Muscle of leg (tissue), 11 donors: ENCODE data around the gene CFDP1. TPM values are rescaled to one million over a fixed set of nuclear protein-coding genes. Genes with fewer than 3 reads are reported as not detected.

Experiments
- DNase-seq: peaks from one replicate; pipeline ENCODE4 v3.0.0; 2013
- H3K27ac ChIP-seq: one replicate; pipeline ENCODE4 v1.5.1; 2013; ENCODE audit warnings: mild to moderate bottlenecking, low read length, control low read depth
- H3K27me3 ChIP-seq: one replicate; pipeline ENCODE4 v1.6.1; 2013; ENCODE audit warnings: low read length; ENCODE audit not compliant: control insufficient read depth, insufficient read depth
- H3K36me3 ChIP-seq: one replicate; pipeline ENCODE4 v1.6.1; 2013; ENCODE audit warnings: low read length; ENCODE audit not compliant: control insufficient read depth, insufficient read depth
- H3K4me1 ChIP-seq: one replicate; pipeline ENCODE4 v1.6.1; 2013; ENCODE audit warnings: low read length; ENCODE audit not compliant: control insufficient read depth, insufficient read depth
- H3K4me3 ChIP-seq: one replicate; pipeline ENCODE4 v1.5.1; 2013; ENCODE audit warnings: low read length, control low read depth
- H3K9me3 ChIP-seq: replicated peaks from 2 replicates; pipeline ENCODE4 v1.6.1; 2013; ENCODE audit warnings: low read depth, low read length; ENCODE audit not compliant: control insufficient read depth
- WGBS: methylation state at CpG from one replicate; pipeline ENCODE4 v1.1.5; 2013; ENCODE audit warnings: missing lambda C conversion rate; ENCODE audit not compliant: insufficient coverage; 5-methylcytosine and 5-hydroxymethylcytosine counted together
- polyA plus RNA-seq, 8 donors: library from polyadenylated mRNA; unstranded; fragments of 120-200 nt; gene quantifications; one replicate each; pipeline versions ENCODE4 v1.2.1 to v1.2.3, GENCODE V29; 2013; ENCODE audit warnings: inconsistent platforms in 1 of 8, low replicate concordance in 1 of 8; ENCODE audit not compliant: insufficient read length in 8 of 8, insufficient read depth in 1 of 8
- total RNA-seq: library from RNA; stranded (reverse); fragments of 120-200 nt; gene quantifications from one replicate; pipeline ENCODE4 v1.2.4, GENCODE V29; 2013

CFDP1 gene
- total and polyA plus RNA-seq, 9 donors: 82.5 to 132 (median 89.5) TPM

DNA sequence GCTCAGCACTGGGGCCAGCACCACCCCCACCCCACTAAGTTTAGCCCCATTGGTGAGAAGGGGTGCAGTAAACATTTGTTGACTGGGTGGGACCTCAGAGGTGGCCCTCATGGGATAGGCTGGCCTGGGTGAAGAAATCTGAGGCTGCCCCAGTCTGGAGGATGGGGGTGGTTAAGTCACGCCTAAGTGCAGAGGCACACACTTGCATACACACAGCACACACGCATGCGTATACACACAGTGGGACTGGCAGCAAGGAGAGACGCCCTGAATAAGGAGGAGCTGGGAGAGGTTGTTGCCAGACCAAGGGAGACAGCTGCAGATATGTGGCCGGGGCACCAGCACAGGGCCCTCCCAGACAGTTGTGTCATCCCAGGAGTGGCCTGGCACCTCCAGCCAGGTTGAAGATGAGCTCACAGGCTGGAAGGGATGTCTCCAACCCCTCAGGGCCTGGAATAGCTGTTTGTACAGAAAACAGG, 178.9 kb downstream of the CFDP1 start:
- H3K27ac ChIP-seq: peak overlapping the region; percentile 84

DNA sequence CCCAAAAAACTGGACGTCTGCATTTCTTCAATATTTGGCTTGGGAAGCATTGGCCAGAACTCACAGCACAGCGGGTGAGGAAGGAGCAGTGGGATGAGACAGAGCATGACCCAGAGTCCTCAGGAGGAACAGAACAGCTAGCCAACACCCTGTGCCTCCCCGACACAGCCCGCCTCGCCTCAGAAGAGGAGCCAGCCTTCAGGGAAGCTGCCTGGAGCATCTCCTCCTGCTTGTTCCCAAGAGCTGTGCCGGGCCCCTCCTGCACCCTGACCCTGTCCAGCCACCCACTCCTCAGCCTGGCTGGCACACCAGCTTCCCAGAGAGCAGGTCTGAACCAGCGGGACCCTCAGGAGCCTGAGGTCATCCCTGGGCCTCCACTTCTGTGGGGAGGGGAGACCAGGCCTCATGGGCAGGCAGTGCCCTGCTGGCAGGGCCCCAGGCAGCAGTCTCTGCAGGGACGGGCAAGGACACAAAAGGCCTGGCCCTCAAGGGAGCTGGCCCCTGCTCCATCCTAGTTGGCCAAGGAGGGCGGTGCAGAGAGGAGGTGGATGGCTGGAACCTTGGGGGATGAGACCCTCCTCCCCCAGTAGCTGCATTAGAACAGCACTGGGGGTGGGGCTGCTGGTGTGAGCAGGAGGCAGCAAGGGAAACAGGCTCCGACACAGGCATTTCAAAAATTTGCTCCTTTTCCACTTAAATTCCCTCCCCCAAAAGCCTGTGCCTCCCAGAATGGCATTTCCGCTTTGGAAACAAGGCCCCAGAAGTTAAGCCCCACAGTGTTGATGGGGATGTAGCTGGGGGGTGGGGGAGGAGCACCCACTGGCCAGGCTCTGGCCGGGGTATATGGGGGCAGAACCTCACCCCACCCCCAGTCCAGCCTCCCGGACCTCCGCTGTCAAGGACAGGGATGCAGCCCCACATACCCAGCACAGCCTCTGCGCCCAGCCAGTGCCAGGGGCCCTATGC, 180.1 kb downstream of the CFDP1 start:
- peak overlapping the region; percentile 90 for H3K27ac ChIP-seq
- 29% methylated on average over 6 of the region's 15 CpGs for WGBS
- no peak overlapping the region for H3K4me3 ChIP-seq
- DNase-seq: peak; percentile 54
- H3K36me3 ChIP-seq: peaks cover 2% of the 10 kb centered on the region
- H3K9me3 ChIP-seq: no peaks in the 10 kb centered on the region
- H3K4me1 ChIP-seq: peaks cover 90% of the 10 kb centered on the region
- peaks cover 9% of the 10 kb centered on the region for H3K27me3 ChIP-seq

More for the DNA sequence above, 178.9 kb downstream of the CFDP1 start:
- H3K4me3 ChIP-seq: no peak overlapping the region
- peaks cover 87% of the 10 kb centered on the region for H3K4me1 ChIP-seq
- no peaks in the 10 kb centered on the region for H3K9me3 ChIP-seq
- H3K27me3 ChIP-seq: peaks cover 9% of the 10 kb centered on the region
- peaks cover 5% of the 10 kb centered on the region for H3K36me3 ChIP-seq
- DNase-seq: peak; percentile 80
- WGBS: 60% methylated on average over 1 of the region's 5 CpGs

- WGBS: 42% methylated on average over 21 of the region's 24 CpGs
- H3K9me3 ChIP-seq: no peaks in the 10 kb centered on the region
- H3K27me3 ChIP-seq: peaks cover 9% of the 10 kb centered on the region
- peaks cover 90% of the 10 kb centered on the region for H3K4me1 ChIP-seq
- H3K27ac ChIP-seq: peak overlapping the region; percentile 90
- H3K4me3 ChIP-seq: peak overlapping the region; percentile 17
- peaks cover 4% of the 10 kb centered on the region for H3K36me3 ChIP-seq
- peak; percentile 16 for DNase-seq
Observed at GRCh38 chr16:75252049-75252864, 181.0 kb downstream of the CFDP1 start.

GRCh38 chr16:75251280-75252048, 181.8 kb downstream of the CFDP1 start, which contains the start of gene BCAR1:
BCAR1 (minus strand) TSS chr16:75251624; CDS start chr16:75251482, 142 bp downstream.
- peak; percentile 96 for DNase-seq
- Histone ChIP-seq H3K36me3 (peaks cover 4% of the 10 kb centered on the region), H3K4me1 (peaks cover 90% of the 10 kb centered on the region), H3K27ac (peak within 1 kb of the TSS; percentile 90), H3K9me3 (no peaks in the 10 kb centered on the region), H3K27me3 (peaks cover 9% of the 10 kb centered on the region), H3K4me3 (peak within 1 kb of the TSS; percentile 70)
- under 1% methylated on average over 55 of the region's 84 CpGs for WGBS

- WGBS: under 1% methylated on average over 59 of the region's 59 CpGs
- H3K9me3 ChIP-seq: no peaks in the 10 kb centered on the region
- peak overlapping the region; percentile 70 for H3K4me3 ChIP-seq
- H3K27ac ChIP-seq: peak overlapping the region; percentile 76
- peaks cover 9% of the 10 kb centered on the region for H3K27me3 ChIP-seq
- DNase-seq: no peak
- peaks cover 4% of the 10 kb centered on the region for H3K36me3 ChIP-seq
- peaks cover 90% of the 10 kb centered on the region for H3K4me1 ChIP-seq
Observed at GRCh38 chr16:75250809-75251279, 182.5 kb downstream of the CFDP1 start.

- Histone ChIP-seq H3K4me1 (peaks cover 91% of the 10 kb centered on the region), H3K4me3 (peak overlapping the region; percentile 70), H3K9me3 (no peaks in the 10 kb centered on the region), H3K27me3 (peaks cover 9% of the 10 kb centered on the region), H3K36me3 (peaks cover 4% of the 10 kb centered on the region), H3K27ac (peak overlapping the region; percentile 76)
- WGBS: 2% methylated on average over 14 of the region's 29 CpGs
- no peak for DNase-seq
Observed at GRCh38 chr16:75250089-75250808, 183.1 kb downstream of the CFDP1 start.

DNA sequence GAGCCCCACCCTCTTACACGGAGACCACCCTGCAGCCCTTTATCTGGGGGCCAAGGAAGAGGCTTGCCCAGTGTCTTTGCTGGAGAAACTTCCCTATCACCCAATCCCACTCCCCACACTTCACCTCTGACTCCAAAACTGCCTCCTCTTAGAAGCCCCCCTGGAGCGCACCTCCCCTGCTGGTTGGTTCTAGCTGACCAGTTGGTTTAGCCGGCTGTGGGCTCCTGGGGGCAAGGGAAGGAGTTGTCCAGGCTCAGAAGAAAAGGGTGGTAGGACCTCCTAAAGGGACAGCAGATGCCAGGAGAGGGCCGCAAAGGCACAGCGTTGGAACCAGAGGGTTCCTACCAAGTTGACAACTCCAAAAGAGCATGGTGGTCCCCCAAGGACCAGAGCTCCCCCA, 183.9 kb downstream of the CFDP1 start:
- Histone ChIP-seq H3K27ac (no peak overlapping the region), H3K4me3 (peak overlapping the region; percentile 70), H3K36me3 (peaks cover 4% of the 10 kb centered on the region), H3K27me3 (peaks cover 6% of the 10 kb centered on the region), H3K9me3 (no peaks in the 10 kb centered on the region), H3K4me1 (peaks cover 91% of the 10 kb centered on the region)
- 60% methylated on average over 3 of the region's 5 CpGs for WGBS
- DNase-seq: no peak

DNA sequence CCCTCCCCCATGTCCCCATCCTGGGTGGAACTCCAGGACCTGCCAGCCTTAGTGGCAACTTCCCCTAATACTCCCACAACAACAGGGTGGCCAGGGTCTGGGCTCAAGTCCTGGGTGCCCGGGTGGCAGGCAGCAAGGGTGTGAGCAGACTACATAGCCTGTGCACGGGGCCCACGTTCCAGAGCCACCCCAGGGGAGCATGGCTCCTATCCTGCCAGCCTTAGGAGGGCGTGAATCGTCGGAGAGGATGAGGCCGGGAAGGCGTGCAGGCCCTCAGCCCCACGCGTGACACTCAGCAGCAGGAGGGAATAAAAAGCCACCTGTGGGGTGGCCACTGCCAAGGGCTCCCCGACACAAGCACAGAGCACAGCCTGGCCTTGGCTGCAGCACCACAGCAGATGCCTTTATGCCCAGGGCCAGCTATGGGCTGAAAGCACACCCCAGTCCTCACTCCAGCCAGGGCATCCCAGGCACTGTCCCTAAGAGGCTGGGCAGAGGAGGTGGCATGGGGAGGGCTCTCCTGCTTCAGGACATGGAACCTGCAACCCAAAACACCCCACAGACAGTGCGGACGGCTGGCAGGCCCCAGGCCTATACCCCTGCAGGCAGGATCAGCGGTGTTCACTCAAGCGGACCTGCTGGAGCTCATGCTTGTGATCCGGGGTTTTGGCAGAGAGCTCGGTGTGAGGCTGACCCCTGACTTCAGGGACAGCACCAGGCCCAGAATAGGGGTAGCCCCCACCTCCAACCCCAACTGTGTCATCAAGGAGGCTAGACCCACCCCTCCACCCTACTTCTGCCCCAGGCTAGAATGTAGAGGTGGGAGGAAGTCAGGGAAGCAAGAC, 184.5 kb downstream of the CFDP1 start:
- Histone ChIP-seq H3K27me3 (peaks cover 6% of the 10 kb centered on the region), H3K36me3 (peaks cover 7% of the 10 kb centered on the region), H3K4me3 (no peak overlapping the region), H3K9me3 (no peaks in the 10 kb centered on the region), H3K4me1 (peaks cover 91% of the 10 kb centered on the region), H3K27ac (peak overlapping the region; percentile 51)
- DNase-seq: no peak
- WGBS: 49% methylated on average over 15 of the region's 17 CpGs
